Measurements from ENCODE around the gene ZNF622.

GRCh38 chr5:16505140-16505891 is 39.7 kb upstream of the ZNF622 start:
- TF ChIP-seq, protein P1, sequence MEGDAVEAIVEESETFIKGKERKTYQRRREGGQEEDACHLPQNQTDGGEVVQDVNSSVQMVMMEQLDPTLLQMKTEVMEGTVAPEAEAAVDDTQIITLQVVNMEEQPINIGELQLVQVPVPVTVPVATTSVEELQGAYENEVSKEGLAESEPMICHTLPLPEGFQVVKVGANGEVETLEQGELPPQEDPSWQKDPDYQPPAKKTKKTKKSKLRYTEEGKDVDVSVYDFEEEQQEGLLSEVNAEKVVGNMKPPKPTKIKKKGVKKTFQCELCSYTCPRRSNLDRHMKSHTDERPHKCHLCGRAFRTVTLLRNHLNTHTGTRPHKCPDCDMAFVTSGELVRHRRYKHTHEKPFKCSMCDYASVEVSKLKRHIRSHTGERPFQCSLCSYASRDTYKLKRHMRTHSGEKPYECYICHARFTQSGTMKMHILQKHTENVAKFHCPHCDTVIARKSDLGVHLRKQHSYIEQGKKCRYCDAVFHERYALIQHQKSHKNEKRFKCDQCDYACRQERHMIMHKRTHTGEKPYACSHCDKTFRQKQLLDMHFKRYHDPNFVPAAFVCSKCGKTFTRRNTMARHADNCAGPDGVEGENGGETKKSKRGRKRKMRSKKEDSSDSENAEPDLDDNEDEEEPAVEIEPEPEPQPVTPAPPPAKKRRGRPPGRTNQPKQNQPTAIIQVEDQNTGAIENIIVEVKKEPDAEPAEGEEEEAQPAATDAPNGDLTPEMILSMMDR (IDR thresholded peaks at IDR 0.05) = no peak
- TF ChIP-seq POLR2A (IDR thresholded peaks at IDR 0.05) (no peak), POLR2AphosphoS5 (IDR thresholded peaks at IDR 0.05) (no peak)
